HG03432 (cell line): ENCODE results near the gene SIX4.

Experiments used
- ATAC-seq: cut with Tn5 transposase; IDR thresholded peaks from one replicate; pipeline ENCODE4 v1.9.1; 2021; ENCODE audit warnings: mild to moderate bottlenecking, moderate library complexity; ENCODE audit not compliant: unreplicated experiment

SIX4 gene

DNA sequence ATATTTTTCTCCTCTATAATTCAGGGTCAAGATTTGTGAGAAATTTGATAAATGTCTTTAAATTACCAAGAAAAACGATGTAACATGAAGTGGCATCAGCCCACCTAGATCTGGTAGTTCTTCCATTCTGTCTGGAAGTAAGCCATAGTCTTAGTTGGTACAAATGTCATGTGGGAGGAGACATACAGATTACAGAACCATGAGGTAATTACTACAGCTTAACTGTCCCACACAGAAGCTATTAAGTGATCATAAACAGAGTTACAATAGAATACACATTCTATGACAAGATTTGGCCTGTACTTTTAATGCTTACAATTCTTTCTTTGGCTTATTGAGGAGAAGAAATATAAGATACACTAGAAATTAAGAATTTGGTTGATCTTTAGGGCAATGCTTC, 61.2 kb downstream of the SIX4 start:
- no peak for ATAC-seq

DNA sequence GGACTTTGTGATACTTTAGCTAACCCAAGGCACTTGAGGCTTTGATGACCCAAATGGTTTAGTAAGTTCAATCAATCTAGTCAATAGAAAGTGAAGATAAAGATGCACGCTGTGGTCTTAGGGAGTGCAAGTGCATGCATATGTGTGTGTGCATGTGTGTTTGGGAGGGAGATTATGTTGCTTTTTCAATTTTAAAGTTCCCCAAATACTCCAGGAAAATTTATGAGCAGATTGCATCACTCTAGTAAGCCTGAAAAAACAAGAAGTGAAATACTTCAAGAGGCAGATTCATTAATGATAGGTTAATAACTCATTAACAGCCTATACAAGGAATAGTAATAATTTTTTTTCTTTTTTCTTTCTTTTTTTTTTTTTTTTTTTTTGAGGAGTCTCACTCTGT, 62.4 kb downstream of the SIX4 start:
- no peak for ATAC-seq
